ENCODE measurements around the gene FRMD4A.

- TF ChIP-seq POLR2A (IDR thresholded peaks at IDR 0.05) (no peak), CTCF (IDR thresholded peaks at IDR 0.05) (no peak), EP300 (IDR thresholded peaks at IDR 0.05) (no peak)
Measured at GRCh38 chr10:13831711-13832141, 499.0 kb downstream of the FRMD4A start.
